ENCODE results near the gene LEF1. TPM values are rescaled to one million over a fixed set of nuclear protein-coding genes. Genes with fewer than 3 reads are reported as not detected.

LEF1 gene
- total RNA-seq: not detected in 2 replicates

DNA sequence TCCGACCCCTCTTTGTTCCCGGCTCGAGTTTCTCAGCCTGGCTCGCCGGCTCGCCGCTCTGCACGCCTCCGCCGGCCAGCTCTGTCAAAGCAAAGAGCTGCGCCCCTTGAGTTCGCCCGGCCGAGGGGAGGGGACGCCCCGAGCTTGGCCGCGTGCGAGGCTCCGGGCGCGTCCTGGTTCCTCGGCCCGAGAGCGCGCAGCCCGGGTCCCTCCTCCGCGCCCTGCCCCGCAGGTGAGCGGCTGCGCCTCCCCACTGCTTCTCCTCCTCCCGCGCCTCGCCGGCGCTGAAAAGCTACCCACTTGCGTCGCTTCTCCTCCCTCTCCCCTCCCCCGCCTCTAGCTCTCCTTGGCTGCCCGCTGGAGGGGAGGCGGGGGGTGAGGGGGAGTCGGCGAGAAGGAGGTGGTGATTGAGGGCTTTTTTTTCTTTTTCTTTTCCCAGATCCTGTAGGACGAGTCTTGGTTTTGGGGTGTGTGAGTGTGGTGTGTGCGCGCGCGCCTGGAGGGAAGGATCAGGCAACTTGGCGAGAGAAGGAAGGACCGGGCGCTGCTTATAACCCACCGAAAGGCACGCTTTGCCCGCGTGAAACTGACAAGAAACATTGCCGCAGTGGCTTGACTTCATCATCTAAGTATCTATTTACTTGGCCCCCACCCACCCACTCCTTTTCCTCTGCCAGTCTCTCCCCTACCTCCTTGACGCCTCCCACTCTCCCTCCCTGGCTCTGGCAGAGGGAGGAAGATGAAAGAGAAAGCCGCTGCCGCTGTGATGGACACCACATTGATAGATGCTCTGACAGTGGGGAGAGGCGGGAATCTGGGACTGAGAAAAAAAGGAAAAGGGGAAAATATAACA lies at the start of gene LEF1:
LEF1 (minus strand) TSS at position 262 of the 853 bp plus-strand sequence. CDS start 1,165 bp downstream, outside the sequence.
- DNase-seq (ENCODE audit: low read depth, low spot score): no peak

DNA sequence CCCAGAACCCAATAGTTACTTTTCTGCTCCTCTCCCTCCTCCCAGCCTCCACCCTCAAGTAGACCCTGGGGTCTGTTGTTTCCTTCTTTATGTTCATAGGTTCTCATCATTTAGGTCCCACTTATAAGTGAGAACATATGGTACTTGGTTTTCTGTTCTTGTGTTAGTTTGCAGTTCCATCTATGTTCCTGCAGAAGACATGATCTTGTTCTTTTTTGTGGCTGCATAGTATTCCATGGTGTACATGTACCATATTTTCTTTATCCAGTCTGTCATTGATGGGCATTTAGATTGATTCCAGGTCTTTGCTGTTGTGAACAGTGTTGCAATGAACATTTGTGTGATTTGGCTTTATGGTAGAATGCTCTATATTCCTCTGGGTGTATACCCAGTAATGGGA lies 47.8 kb upstream of the LEF1 start:
- no peak for DNase-seq (ENCODE audit: low read depth, low spot score)

DNA sequence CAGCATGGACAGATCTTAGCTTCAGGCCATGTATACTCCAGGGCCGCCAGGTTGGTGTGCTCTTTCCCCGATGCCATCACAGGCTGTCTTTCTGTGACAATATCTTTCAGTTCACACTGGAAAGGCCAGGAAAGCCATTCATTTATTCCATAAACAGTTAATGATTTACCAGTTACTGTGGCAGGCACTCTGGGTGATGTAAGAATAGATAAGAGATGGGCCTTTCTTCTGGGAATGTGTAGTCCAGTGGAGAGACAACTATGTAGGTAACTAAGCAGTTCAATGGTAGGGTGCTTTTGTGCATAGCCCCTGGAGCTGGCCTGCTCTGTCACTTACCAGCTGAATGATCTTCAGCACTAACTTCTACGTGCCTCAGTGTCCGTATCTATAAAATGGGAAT lies 46.3 kb upstream of the LEF1 start:
- DNase-seq (ENCODE audit: low read depth, low spot score): no peak

DNA sequence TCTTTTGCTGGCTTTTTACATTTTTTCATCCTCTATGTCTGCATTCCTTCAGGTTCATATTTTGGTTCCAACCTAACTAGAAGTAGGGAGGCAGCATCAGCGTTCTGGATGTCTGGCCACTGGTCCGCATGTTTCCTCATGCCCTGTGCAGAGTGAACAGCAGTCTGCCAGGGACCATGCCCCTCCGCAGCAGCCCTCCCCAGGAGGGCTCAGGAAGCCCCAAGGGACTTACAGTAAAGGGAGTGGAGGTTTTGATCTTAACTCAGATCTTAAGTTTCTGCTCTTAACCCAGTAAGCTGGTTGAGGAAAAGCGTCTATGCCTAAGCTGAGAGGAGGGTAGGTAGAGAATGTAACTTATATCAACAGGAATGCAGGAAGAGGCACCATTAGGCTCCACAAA lies 45.0 kb upstream of the LEF1 start:
- no peak for DNase-seq (ENCODE audit: low read depth, low spot score)

DNA sequence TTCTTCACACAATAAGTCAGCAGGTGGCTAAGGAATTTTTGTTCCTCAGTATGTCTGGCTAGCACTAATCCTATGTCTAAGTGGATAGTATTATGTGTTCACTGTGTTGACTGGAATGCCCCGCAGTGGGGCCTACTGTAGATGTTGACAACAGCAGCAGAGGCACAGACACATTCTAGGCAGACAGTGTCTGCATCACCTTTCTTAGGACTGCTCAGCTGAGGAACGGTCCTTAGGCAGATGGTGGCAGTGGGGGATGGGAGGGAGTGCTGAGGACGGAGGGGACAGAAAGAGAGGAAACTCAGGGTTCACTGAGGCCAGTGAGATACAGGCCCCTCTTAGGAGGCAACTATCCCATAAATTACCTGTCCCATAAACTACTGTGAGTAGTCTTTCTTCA lies 44.6 kb upstream of the LEF1 start:
- DNase-seq (ENCODE audit: low read depth, low spot score): no peak

DNA sequence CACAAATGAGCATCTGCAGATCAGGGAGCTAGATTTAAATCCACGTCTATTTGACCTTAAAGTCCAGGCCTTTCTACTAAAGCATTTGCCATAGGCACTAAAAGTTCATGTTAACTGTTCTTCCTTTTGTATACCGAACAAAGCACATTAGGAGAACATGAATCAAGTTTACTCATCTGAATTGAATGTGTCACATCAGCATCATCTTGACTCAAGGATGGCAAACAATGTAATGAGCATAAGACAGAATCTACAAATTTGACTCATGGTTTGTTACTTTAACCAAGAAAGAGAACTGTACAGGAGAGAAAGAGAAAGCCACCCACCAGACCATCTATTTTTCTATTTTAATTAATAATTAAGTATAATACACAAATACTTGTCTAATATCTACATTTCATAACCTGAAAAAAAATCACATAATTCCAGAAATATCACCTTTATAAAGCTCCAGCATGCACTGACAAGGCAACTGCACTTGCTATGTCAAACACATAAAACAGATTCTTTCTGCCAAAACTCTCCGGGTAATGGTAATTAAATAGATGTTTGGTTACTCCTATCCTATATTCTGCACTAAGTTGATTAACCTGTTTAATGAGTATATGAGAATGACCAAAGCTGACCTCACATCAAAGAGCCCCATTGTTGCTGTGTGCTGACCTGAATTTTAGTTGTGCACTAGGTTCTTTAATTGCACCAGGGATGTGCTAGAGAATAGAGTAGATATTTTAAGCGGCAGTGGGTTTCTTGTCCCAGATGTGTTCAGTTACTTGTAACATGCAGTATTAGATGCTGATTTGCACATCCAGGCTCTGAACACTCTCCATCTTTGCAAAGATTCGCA lies 42.5 kb upstream of the LEF1 start:
- DNase-seq (ENCODE audit: low read depth, low spot score): no peak

DNA sequence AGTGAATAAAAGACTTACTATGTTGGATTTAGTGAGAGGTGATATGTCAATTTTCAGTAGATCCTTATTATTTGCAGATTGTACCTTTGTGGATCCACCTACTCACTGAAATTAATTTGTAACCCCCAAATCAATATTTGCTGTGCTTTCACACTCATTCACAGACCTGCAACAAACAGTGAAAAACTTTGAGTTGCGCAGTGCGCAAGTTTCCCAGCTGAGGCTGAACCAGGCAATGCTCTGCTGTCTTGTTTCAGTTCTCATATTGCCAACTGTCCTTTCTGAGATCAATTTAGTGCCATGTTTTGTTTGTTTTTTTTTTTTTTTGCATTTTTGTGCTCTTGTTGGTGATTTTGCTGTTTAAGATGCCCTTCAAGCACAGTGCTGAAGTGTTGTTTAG lies 40.8 kb upstream of the LEF1 start:
- DNase-seq (ENCODE audit: low read depth, low spot score): no peak

DNA sequence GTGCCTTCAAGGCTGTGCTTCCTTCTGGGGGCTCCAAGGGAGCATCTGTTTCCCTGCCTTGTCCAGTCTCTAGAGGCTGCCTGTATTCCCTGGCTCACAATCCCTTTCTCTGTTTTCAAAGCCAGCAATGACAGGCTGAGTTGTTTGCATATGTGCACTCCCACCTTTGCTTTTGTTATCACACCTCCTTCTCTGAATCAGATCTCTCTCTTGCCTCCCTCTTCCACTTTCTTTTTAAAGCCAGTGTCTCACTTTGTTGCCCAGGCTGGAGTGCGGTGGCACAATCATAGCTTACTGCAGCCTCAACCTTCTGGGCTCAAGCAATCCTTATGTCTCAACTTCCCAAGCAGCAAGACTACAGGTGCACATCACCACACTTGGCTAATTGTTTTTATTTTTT lies 37.1 kb upstream of the LEF1 start:
- DNase-seq (ENCODE audit: low read depth, low spot score): no peak

DNA sequence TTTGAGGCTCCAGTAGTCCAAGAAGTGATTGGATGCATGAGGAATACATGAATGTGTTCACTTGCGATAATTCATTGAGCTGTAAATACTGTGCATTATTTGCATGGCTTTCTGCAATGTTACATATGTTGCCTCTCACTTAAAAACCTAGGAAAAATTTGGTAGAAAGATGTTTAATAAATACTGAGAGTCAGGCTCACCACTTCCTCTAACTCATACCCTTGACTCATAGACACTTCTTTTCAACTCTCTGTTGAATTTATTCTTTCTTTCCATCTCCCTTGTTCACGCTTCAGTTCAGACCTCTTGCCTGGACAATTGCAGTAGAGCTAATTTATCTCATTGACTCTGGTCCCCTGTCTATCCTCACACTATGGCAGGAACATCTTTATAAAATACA lies 35.8 kb upstream of the LEF1 start:
- no peak for DNase-seq (ENCODE audit: low read depth, low spot score)

DNA sequence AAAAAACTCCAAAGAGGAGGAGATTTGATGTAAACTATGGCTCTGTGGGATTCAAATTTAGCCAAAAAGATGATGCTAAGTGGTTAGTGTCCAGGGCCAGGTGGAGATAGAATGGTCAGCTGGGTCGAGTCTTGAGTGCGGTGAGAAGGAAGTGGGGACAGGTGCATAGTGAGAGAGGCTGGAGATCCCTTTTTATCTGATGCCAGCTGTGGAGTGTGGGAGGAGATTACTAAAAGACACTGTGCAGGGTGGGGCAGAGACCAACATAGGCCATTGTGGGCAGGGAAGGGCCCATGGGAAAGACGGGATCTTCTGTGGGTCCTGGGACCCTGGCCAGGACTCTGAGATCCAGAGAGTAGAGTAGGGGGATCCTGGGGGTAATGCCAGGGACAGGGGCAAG lies 34.6 kb upstream of the LEF1 start:
- no peak for DNase-seq (ENCODE audit: low read depth, low spot score)

DNA sequence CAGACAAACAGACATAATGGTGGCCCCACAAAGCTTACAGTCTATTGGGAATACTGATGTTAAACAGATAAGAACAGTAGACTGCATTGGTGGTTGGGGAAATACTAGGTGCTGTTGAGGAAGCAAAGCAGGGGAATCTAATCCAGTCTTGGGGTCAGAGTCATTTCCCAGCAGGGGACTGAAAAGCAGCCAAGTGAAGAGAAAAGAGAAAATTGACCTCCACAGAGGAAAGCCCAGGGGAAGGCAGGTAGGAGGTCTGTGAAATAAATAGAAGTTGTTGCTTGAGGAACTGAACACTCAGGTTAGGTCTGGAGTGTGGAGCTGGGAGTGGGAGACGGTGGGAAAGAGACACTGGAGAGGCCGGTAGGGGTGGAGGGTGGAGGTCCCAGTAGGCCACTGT lies 33.0 kb upstream of the LEF1 start:
- no peak for DNase-seq (ENCODE audit: low read depth, low spot score)

DNA sequence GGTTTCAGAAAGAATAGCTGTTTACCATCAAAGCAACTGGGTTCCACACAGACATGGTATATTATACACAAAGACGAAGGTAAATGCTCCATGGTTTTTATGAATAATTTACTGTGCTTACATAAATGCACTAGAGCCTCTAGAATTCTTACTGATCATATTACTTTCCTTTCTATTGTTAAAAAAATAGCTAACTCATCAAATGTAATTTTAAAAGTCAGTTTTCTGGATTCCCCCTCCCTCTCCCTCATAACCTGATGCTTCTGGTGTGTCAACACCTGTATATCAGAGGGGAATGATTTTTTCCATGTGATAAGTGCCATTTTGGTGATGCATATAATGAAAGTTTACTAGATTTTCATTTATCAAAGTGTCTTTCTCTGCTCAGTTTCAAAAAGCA lies 31.1 kb upstream of the LEF1 start:
- no peak for DNase-seq (ENCODE audit: low read depth, low spot score)

DNA sequence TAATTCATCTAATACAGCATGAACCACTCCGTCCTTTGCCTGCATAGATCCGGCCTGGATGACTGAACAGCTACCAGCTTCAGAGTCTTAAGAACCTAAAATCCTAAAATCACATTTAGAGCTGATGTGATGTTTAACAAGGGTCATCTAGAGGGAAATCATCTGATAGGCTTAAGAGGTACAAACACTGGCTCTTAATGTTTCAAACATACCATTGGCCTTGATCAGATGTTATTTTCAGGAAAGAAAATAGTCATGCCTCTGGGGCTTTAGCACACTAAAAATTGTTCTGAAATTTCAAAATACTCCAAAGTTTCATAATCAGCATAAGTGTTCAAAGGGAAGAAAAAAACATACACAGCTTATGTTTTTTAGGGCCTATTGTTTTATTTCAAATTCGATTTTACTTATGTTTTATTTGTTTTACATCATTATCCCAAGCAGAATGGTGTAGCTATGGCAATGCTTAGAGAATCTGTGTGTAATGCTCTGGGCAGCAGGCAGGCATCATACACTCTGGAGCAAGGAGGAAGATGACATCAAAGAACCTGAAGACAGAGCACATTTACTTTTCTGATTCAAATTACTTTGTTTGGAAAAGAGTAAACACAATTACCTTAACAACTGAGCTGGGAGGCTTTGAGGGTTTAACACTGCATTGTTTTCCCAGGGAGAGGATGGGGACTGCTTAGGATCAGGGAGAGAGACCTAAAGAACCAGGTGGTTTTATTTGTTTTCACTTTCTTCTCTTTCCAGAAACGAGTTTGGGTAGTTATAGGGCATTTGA lies 25.3 kb upstream of the LEF1 start:
- no peak for DNase-seq (ENCODE audit: low read depth, low spot score)

DNA sequence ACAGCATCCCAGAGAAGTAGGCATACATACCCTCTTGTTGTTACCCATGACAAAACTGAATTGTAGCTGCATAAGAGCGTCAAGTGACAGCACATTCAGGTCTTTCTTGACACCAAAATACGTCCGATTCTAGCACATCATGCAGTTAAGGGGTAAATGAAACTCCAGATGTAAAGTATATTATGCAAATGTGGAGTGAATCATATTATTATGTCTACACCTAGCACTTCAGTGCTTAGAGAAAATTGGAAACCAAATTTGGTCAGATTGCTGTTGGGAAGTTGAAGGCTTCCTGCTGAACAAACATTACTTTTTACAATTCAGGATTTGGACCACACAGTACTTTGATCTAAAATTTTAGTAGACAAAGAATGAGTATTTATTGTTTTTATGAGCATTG lies 24.2 kb upstream of the LEF1 start:
- no peak for DNase-seq (ENCODE audit: low read depth, low spot score)

DNA sequence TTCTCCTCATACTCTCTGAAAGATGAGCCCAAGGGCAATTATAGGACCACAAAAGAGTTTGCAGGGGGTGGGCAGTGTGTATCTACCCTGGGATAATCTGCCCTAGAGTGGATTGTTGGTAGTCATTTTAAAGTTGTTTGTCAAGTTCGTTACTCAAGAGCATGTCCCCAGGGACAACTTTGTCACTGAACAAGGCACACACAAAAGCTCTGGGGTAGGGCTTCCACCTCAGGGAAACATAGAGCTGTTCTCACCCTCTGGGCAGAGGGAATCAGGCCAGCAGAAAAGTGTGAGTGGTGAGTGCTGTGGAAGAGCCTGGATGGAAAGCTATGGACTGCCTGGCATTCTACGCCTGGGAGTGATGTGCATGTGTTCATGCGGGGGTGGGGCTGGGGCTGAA lies 23.3 kb upstream of the LEF1 start:
- DNase-seq (ENCODE audit: low read depth, low spot score): no peak

DNA sequence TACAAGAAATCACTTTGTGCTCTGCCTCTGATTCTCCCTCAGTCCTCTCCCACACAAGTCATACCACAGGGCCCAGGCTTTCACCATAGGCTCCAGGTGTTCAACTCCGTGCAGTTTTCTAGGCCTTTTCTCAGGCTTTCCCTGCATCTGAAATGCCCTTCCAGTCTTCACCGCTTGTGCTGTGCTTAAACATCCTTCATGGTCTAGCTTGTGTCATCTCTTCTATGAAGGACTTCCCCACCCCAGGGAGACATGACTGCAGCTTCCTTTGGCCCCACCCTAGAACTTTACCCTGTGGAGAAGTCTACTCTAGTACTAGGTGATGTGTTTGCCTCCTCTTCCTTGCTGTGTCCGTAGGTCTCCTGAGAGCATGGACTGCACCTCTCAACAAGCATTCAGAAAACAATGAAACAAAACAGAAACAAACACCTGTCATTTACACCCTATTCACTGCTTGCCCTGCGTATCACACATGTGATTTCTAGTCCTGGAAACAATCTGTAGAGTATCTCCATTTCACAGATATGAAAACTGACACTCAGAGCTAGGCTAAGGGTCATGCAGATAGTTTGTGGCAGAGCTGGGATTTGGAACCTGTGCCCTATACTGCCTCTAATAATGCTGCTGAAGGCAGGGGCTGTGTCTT lies 22.7 kb upstream of the LEF1 start:
- no peak for DNase-seq (ENCODE audit: low read depth, low spot score)

DNA sequence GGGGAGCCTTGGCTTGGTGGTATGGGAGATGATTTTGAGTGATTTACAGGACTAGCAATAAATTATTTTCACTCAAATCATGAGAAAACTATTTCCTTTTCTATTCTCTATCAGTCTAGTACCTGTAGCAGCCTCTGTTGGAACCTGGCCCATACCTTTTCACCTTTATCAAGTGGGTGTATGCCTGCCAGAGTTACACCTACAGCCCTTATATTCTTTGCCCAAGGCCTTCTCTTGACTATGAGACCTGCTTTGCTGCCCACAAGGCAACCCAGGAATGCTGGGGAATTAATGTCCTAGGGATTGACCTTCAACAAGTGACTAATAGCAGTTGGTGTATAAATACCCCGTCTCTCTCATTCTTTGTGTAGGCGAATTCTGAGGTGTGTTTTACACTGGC lies 20.0 kb upstream of the LEF1 start:
- DNase-seq (ENCODE audit: low read depth, low spot score): no peak

DNA sequence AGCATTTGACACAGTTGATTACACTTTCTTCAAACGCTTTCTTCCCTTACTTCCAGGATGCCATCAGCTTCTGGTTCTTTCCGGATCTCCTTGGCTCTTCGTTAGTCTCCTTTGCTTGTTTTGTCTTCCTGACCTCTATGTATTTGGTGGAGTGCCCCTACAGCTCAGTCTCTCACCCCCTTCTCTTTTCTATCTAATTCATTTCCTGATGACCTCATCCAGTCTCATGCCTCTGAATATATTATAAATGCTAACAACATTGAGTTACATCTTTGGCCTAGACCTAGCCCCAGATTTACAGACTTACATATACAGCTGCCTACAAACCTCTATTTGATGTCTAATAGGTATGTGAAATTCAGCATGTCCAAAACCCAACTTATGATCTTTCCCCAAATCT lies 16.5 kb upstream of the LEF1 start:
- DNase-seq (ENCODE audit: low read depth, low spot score): no peak

DNA sequence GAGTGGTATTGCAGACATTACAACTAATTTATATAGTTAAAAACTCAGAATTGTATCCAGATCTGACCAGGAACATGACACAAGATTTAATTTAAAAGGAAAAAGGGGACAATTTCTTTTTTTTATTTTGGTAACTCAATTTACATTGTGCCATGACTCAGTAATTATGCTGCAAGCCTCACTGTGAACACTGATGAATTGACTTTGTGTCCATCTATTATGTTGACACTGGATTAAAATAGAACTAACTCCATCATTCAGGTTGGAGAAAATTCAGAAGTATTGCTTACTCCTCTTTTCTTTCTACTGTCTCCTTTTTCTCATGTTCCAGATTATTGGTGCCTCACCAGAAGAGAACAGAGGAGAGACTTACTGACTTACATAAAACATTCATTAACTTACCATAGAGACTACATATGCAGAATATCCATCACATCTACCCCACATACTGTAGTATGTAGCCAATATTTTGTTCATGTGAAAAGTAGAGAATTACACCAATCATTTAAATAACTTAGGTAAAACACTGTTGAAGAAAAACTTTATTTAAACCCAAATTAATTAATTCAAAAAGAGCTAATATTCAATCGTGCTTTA lies 15.8 kb upstream of the LEF1 start:
- DNase-seq (ENCODE audit: low read depth, low spot score): no peak

DNA sequence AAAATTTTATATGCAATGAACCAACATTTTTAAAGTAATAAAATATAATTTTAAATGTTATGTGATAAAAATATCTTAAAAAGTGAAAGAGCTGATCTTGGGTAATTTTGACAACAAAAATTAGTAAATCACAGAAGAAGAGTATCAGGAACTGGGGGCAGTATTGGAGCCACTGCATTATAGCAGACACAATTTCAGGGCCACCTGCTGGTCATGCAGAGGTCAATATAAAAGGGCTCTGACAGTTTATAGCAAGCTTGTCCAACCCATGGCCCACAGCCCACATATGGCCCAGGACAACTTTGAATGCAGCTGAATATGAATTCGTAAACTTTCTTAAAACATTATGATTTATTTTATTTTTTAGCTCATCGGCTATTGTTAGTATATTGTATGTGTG lies 13.0 kb upstream of the LEF1 start:
- DNase-seq (ENCODE audit: low read depth, low spot score): no peak

DNA sequence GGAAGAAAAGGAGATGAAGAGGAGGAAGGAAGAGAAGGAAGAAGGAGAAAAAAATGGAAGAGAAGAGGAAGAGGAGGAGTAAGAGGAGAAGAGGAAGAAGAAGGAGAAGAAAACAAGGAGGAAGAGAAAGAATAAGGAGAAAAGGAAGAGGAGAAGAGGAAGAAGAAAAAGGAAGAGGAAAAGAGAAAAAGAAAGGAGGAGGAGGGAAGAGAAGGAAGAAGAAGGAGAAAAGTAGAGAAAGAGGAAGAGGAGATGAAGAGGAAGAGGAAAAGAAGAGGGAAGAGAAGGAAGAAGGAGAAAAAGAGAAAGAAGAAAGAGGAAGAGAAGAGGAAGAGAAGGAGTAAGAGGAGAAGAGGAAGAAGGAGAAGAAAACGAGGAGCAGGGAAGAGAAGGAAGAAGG lies 11.8 kb upstream of the LEF1 start:
- DNase-seq (ENCODE audit: low read depth, low spot score): no peak
